HEK293 (cell line): ENCODE data around the gene PTPRO.

ENCODE experiments used
- CTCF ChIA-PET: fragments of 350-600 bp; formaldehyde crosslinking; extraction: SDS; loops from one replicate; lab custom pipeline; 2021; ENCODE audit warnings: antibody characterized with exemption; lab: Yijun Ruan, JAX
- POLR2A ChIA-PET: fragments of 300-600 bp; formaldehyde crosslinking; extraction: SDS; loops from one replicate; lab custom pipeline; 2020; ENCODE audit warnings: antibody characterized with exemption, inconsistent platforms; lab: Yijun Ruan, JAX
- H3K27ac ChIP-seq: fragments of 200-500 bp; sonication (Bioruptor generic); 2 replicates; pipeline ENCODE4 v1.5.1; 2014; ENCODE audit warnings: low read depth, low read length, control low read depth, inconsistent platforms; ENCODE audit errors: extremely low read depth
- H3K36me3 ChIP-seq, 2 experiments: fragments of 200-500 bp in 1 of 2; sonication (Bioruptor generic) in 1 of 2; 1 replicate in 1 of 2; 2 replicates in 1 of 2; pipeline ENCODE4 v1.5.1; 2014 to 2017; ENCODE audit warnings: inconsistent platforms in 2 of 2, low read length in 2 of 2; ENCODE audit not compliant: control insufficient read depth in 2 of 2, insufficient read depth in 1 of 2
- H3K4me1 ChIP-seq: fragments of 200-500 bp; sonication (Bioruptor generic); 2 replicates; pipeline ENCODE4 v1.5.1; 2014; ENCODE audit warnings: mild to moderate bottlenecking, low read length, inconsistent platforms; ENCODE audit not compliant: control insufficient read depth, insufficient read depth
- H3K4me3 ChIP-seq: 2 replicates; pipeline ENCODE4 v1.5.1; 2011; ENCODE audit warnings: low read depth, mild to moderate bottlenecking, control low read depth, low read length, moderate library complexity
- H3K9me3 ChIP-seq: fragments of 200-500 bp; sonication (Bioruptor generic); 2 replicates; pipeline ENCODE4 v1.5.1; 2014; ENCODE audit warnings: low read depth, low read length, inconsistent platforms; ENCODE audit not compliant: control insufficient read depth, insufficient read depth
- HOXD13 ChIP-seq: sonication (generic); formaldehyde crosslinking; IDR thresholded peaks from 2 replicates; pipeline ENCODE4 v1.8.0; 2022; ENCODE audit warnings: missing genetic modification reagents, borderline replicate concordance
- KLF10 ChIP-seq: fragments of 450-650 bp; IDR thresholded peaks from 2 replicates; pipeline ENCODE4 v1.5.1; 2018; ENCODE audit warnings: missing biosample characterization, mild to moderate bottlenecking, missing genetic modification characterization
- KLF17 ChIP-seq: fragments of 450-650 bp; formaldehyde crosslinking; IDR thresholded peaks from 2 replicates; pipeline ENCODE4 v1.5.1; 2016; ENCODE audit warnings: missing biosample characterization, missing genetic modification characterization
- OVOL3 ChIP-seq: fragments of 450-650 bp; formaldehyde crosslinking; IDR thresholded peaks from 2 replicates; pipeline ENCODE4 v1.5.1; 2016; ENCODE audit warnings: missing biosample characterization, missing genetic modification characterization
- PRDM4 ChIP-seq: fragments of 450-650 bp; formaldehyde crosslinking; IDR thresholded peaks from 2 replicates; pipeline ENCODE4 v1.5.1; 2017; ENCODE audit warnings: missing biosample characterization, missing genetic modification characterization
- REST ChIP-seq: fragments of 450-650 bp; formaldehyde crosslinking; IDR thresholded peaks from 2 replicates; pipeline ENCODE4 v1.5.1; 2016; ENCODE audit warnings: missing biosample characterization, missing genetic modification characterization
- TCF7L2 ChIP-seq: IDR thresholded peaks from 2 replicates; pipeline ENCODE4 v1.6.1; 2011; ENCODE audit warnings: low read depth, mild to moderate bottlenecking, inconsistent platforms, low read length, moderate library complexity, borderline replicate concordance
- ZNF146 ChIP-seq: fragments of 450-650 bp; formaldehyde crosslinking; IDR thresholded peaks from 2 replicates; pipeline ENCODE4 v1.5.1; 2016; ENCODE audit warnings: missing biosample characterization, missing genetic modification characterization
- ZNF184 ChIP-seq: fragments of 450-650 bp; IDR thresholded peaks from 2 replicates; pipeline ENCODE4 v1.5.1; 2018; ENCODE audit warnings: missing biosample characterization, mild to moderate bottlenecking, missing genetic modification characterization
- ZNF239 ChIP-seq: fragments of 450-650 bp; formaldehyde crosslinking; IDR thresholded peaks from 2 replicates; pipeline ENCODE4 v1.5.1; 2016; ENCODE audit warnings: missing biosample characterization, missing genetic modification characterization
- ZNF24 ChIP-seq: fragments of 450-650 bp; formaldehyde crosslinking; IDR thresholded peaks from 2 replicates; pipeline ENCODE4 v1.5.1; 2016; ENCODE audit warnings: missing biosample characterization, missing genetic modification characterization
- ZNF404 ChIP-seq: fragments of 450-650 bp; formaldehyde crosslinking; IDR thresholded peaks from 2 replicates; pipeline ENCODE4 v1.5.1; 2017; ENCODE audit warnings: missing biosample characterization, missing genetic modification characterization
- ZNF426 ChIP-seq: fragments of 450-650 bp; formaldehyde crosslinking; IDR thresholded peaks from 2 replicates; pipeline ENCODE4 v1.5.1; 2017; ENCODE audit warnings: missing biosample characterization, missing genetic modification characterization, mild to moderate bottlenecking, inconsistent platforms, moderate library complexity
- ZNF433 ChIP-seq: fragments of 450-650 bp; formaldehyde crosslinking; IDR thresholded peaks from 2 replicates; pipeline ENCODE4 v1.5.1; 2016; ENCODE audit warnings: missing biosample characterization, missing genetic modification characterization, low read depth
- ZNF707 ChIP-seq: fragments of 450-650 bp; formaldehyde crosslinking; IDR thresholded peaks from 2 replicates; pipeline ENCODE4 v1.5.1; 2016; ENCODE audit warnings: missing biosample characterization, missing genetic modification characterization
- ZNF747 ChIP-seq: fragments of 450-650 bp; formaldehyde crosslinking; IDR thresholded peaks from 2 replicates; pipeline ENCODE4 v1.5.1; 2016; ENCODE audit warnings: missing biosample characterization, missing genetic modification characterization
- ZNF843 ChIP-seq: fragments of 450-650 bp; formaldehyde crosslinking; IDR thresholded peaks from 2 replicates; pipeline ENCODE4 v1.5.1; 2016; ENCODE audit warnings: missing biosample characterization, missing genetic modification characterization
- ZSCAN16 ChIP-seq: fragments of 450-650 bp; formaldehyde crosslinking; IDR thresholded peaks from 2 replicates; pipeline ENCODE4 v1.5.1; 2016; ENCODE audit warnings: missing biosample characterization, missing genetic modification characterization

Gene PTPRO

GRCh38 chr12:15562263-15562662, 240.0 kb downstream of the PTPRO start (continued):
- TF ChIP-seq ZNF239 (tag by site-specific recombination) (no peak), TCF7L2 (no peak), ZNF24 (tag by site-specific recombination) (no peak), ZNF146 (no peak), ZSCAN16 (tag by site-specific recombination) (no peak), ZNF426 (tag by site-specific recombination) (no peak), ZNF433 (tag by site-specific recombination) (no peak), REST (tag by site-specific recombination) (no peak), ZNF843 (tag by site-specific recombination) (no peak)

GRCh38 chr12:15563663-15564062, 241.4 kb downstream of the PTPRO start:
- H3K36me3 ChIP-seq: no peaks in the 10 kb centered on the region
- H3K27ac ChIP-seq: no peak overlapping the region
- H3K4me1 ChIP-seq: no peaks in the 10 kb centered on the region
- no peak overlapping the region for H3K4me3 ChIP-seq
- no peak for TF ChIP-seq PRDM4
- TF ChIP-seq OVOL3 (tag by site-specific recombination): no peak
- TF ChIP-seq ZNF433 (tag by site-specific recombination): no peak
- TF ChIP-seq KLF17 (tag by site-specific recombination): no peak
- TF ChIP-seq ZNF404 (tag by site-specific recombination): no peak
- no peak for TF ChIP-seq ZNF747
- TF ChIP-seq KLF10: no peak
- CTCF ChIA-PET: interaction anchor here (0.5 to 0.7 kb wide), 2 partner anchors 225 to 294 kb away, joined by 3 to 4 read pairs; no protein-coding TSS in a partner anchor
- POLR2A ChIA-PET: no interaction called here
- no peaks in the 10 kb centered on the region for H3K9me3 ChIP-seq

- no peak overlapping the region for H3K4me3 ChIP-seq
- ChIA-PET CTCF (interaction anchor here (1.7 to 2.0 kb wide), 2 partner anchors 10 to 42 kb away, joined by 7 to 12 read pairs; no protein-coding TSS in a partner anchor), POLR2A (no interaction called here)
- no peak for TF ChIP-seq ZNF707 (tag by site-specific recombination)
- no peak for TF ChIP-seq HOXD13 (CRISPR knock-in tag)
- no peak for TF ChIP-seq ZNF184 (tag by site-specific recombination)
- H3K4me1 ChIP-seq: no peaks in the 10 kb centered on the region
- H3K36me3 ChIP-seq: no peaks in the 10 kb centered on the region
- no peak overlapping the region for H3K27ac ChIP-seq
- no peaks in the 10 kb centered on the region for H3K9me3 ChIP-seq
Measured at GRCh38 chr12:15574353-15574752, 252.0 kb downstream of the PTPRO start.
